ENCODE measurements around the gene SRF. TPM values are rescaled to one million over a fixed set of nuclear protein-coding genes. Genes with fewer than 3 reads are reported as not detected.
"Not testable (repeated sequence)": the region's sequence is repeated elsewhere in the genome, so short reads cannot be mapped to it uniquely, and the experiment has no call there.

Gene SRF
- total RNA-seq = 10 to 100 TPM; 68.0 to 92.0 TPM
- long read RNA-seq, full-length matches to known transcripts = 1 of 11 reads
- long read RNA-seq, partial matches to known transcripts = 10 of 11 reads
- long read RNA-seq, other reads (novel, unspliced or antisense) = 0 of 11 reads

GRCh38 chr6:43170931-43171706 lies at the start of gene SRF:
TSS of gene SRF (plus strand) at chr6:43171269. CDS start at chr6:43171657, 388 bp downstream.
- ATAC-seq = peak; percentile 75 to 78
- intact Hi-C loops (cut with DNase I) = no loop called here

GRCh38 chr6:43122146-43122545 lies 48.9 kb upstream of the SRF start:
- DNase-seq (no peak), ATAC-seq (no peak)
- intact Hi-C loops (cut with DNase I) = no loop called here

More at GRCh38 chr6:43170931-43171706, at the start of gene SRF:
- DNase-seq = peak; percentile 100

- intact Hi-C loops (cut with DNase I) = no loop called here
- ATAC-seq (no peak), DNase-seq (no peak)
Measured at GRCh38 chr6:43123461-43124314, 47.4 kb upstream of the SRF start.

- ATAC-seq = no peak
- DNase-seq = no peak
- intact Hi-C loops (cut with DNase I) = no loop called here
Measured at GRCh38 chr6:43124481-43124880, 46.6 kb upstream of the SRF start.

- ATAC-seq (no peak), DNase-seq (no peak)
- intact Hi-C loops (cut with DNase I) = no loop called here
Measured at GRCh38 chr6:43125119-43125518, 46.0 kb upstream of the SRF start.

GRCh38 chr6:43125555-43125954 lies 45.5 kb upstream of the SRF start:
- no peak for DNase-seq
- no peak for ATAC-seq
- intact Hi-C loops (cut with DNase I) = no loop called here

GRCh38 chr6:43127180-43127579 lies 43.9 kb upstream of the SRF start:
- no peak for ATAC-seq
- intact Hi-C loops (cut with DNase I) = no loop called here
- no peak for DNase-seq

GRCh38 chr6:43127877-43128276 lies 43.2 kb upstream of the SRF start:
- intact Hi-C loops (cut with DNase I) = no loop called here
- DNase-seq = no peak
- ATAC-seq = peak in 1 of 2 donors; percentile 20

GRCh38 chr6:43128926-43129325 lies 42.1 kb upstream of the SRF start:
- DNase-seq (no peak), ATAC-seq (peak in 1 of 2 donors; percentile 22)
- intact Hi-C loops (cut with DNase I) = no loop called here

- intact Hi-C loops (cut with DNase I) = loop anchor here (10.0 kb wide), 1 partner anchor 55 kb away; the partner anchor contains the start of gene PTK7 (in 2 of the 2)
- DNase-seq = no peak
- ATAC-seq = peak; percentile 64 to 80
Measured at GRCh38 chr6:43129434-43130194, 41.5 kb upstream of the SRF start.

GRCh38 chr6:43130429-43130828 lies 40.6 kb upstream of the SRF start:
- intact Hi-C loops (cut with DNase I) = loop anchor here (10.0 kb wide), 1 partner anchor 56 kb away; the partner anchor contains the start of gene PTK7 (in 2 of the 2)
- no peak for DNase-seq
- ATAC-seq = no peak

- ATAC-seq, DNase-seq: not testable (repeated sequence)
- intact Hi-C loops (cut with DNase I) = loop anchor here (10.0 kb wide), 1 partner anchor 57 kb away; the partner anchor contains the start of gene PTK7 (in 2 of the 2)
Measured at GRCh38 chr6:43131379-43131778, 39.7 kb upstream of the SRF start.

GRCh38 chr6:43138267-43138666 lies 32.8 kb upstream of the SRF start:
- intact Hi-C loops (cut with DNase I) = loop anchor here (10.0 kb wide), 1 partner anchor 63 kb away; the partner anchor contains the start of gene PTK7 (in 2 of the 2)
- DNase-seq (no peak), ATAC-seq (no peak)

- not testable (repeated sequence) for ATAC-seq, DNase-seq
- intact Hi-C loops (cut with DNase I) = loop anchor here (5.0 to 10.0 kb wide), 3 partner anchors 65 to 233 kb away; partner anchors contain the start of gene PTK7 (in 2 of the 2)
Measured at GRCh38 chr6:43139973-43140372, 31.1 kb upstream of the SRF start.

- DNase-seq (no peak), ATAC-seq (no peak)
- intact Hi-C loops (cut with DNase I) = loop anchor here (2.0 to 5.0 kb wide), 3 partner anchors 134 to 241 kb away; no protein-coding TSS in a partner anchor
Measured at GRCh38 chr6:43141644-43142043, 29.4 kb upstream of the SRF start.

GRCh38 chr6:43142101-43142500 lies 29.0 kb upstream of the SRF start:
- intact Hi-C loops (cut with DNase I) = loop anchor here (2.0 to 5.0 kb wide), 3 partner anchors 135 to 241 kb away; no protein-coding TSS in a partner anchor
- no peak for DNase-seq
- no peak for ATAC-seq

- DNase-seq (peak; percentile 91), ATAC-seq (peak; percentile 97)
- intact Hi-C loops (cut with DNase I) = loop anchor here (1.0 to 5.0 kb wide), 4 partner anchors 134 to 243 kb away; no protein-coding TSS in a partner anchor
Measured at GRCh38 chr6:43143235-43144128, 27.6 kb upstream of the SRF start.

Data from left cardiac atrium (tissue), 4 donors.